Activated B cell treated with CpG ODN at 0.5 μM for 24 hours (primary cell): ENCODE data around the gene UGP2. TPM values are rescaled to one million over a fixed set of nuclear protein-coding genes. Genes with fewer than 3 reads are reported as not detected.
A peak's percentile ranks its signal among the peaks of the same experiment; 100 is the strongest.

Experiments
- ATAC-seq: fragments of 200-7000 bp; cut with Tn5 transposase; one replicate; pipeline ENCODE4 v1.10.0; 2021; ENCODE audit warnings: low read depth, mild to moderate bottlenecking, moderate library complexity
- CTCF ChIA-PET: fragments of 350-600 bp; sonication (Branson Sonifier 250); formaldehyde crosslinking; loops from one replicate; lab custom pipeline; 2021; ENCODE audit warnings: antibody characterized with exemption; lab: Charles Lee
- POLR2A ChIA-PET: fragments of 350-600 bp; sonication (Branson Sonifier 250); formaldehyde crosslinking; loops from one replicate; lab custom pipeline; 2021; ENCODE audit warnings: antibody characterized with exemption; lab: Charles Lee
- DNase-seq: peaks from one replicate; pipeline ENCODE4 v3.0.0; 2022
- H3K27ac Mint-ChIP-seq: one replicate; pipeline ENCODE4 v1.8.0; 2020; ENCODE audit warnings: mixed read lengths
- H3K27me3 Mint-ChIP-seq: one replicate; pipeline ENCODE4 v1.8.0; 2021; ENCODE audit warnings: mixed read lengths
- H3K36me3 Mint-ChIP-seq: one replicate; pipeline ENCODE4 v1.8.0; 2021; ENCODE audit warnings: low read depth, mixed read lengths
- H3K4me1 Mint-ChIP-seq: one replicate; pipeline ENCODE4 v1.8.0; 2021; ENCODE audit warnings: mixed read lengths
- H3K4me3 Mint-ChIP-seq: one replicate; pipeline ENCODE4 v1.8.0; 2020; ENCODE audit warnings: mild to moderate bottlenecking, mixed read lengths
- H3K9me3 Mint-ChIP-seq: one replicate; pipeline ENCODE4 v1.8.0; 2020; ENCODE audit warnings: mixed read lengths
- intact Hi-C: fragments of 100-400 bp; cut with micrococcal nuclease; formaldehyde crosslinking; loops from one replicate; pipeline ENCODE4 v1.15.1; 2024
- total RNA-seq: library from RNA; stranded (reverse); gene quantifications from 2 replicates; pipeline ENCODE4 v1.2.3, GENCODE V29; 2022
- TF ChIP-seq, protein P1 (sequence below): fragments of 200-600 bp; IDR thresholded peaks from one replicate; pipeline ENCODE4 v1.8.0; 2022; ENCODE audit warnings: antibody characterized with exemption, mild to moderate bottlenecking

Gene UGP2
- total RNA-seq, 1 donor from 2014 or later: 73.5 TPM

DNA sequence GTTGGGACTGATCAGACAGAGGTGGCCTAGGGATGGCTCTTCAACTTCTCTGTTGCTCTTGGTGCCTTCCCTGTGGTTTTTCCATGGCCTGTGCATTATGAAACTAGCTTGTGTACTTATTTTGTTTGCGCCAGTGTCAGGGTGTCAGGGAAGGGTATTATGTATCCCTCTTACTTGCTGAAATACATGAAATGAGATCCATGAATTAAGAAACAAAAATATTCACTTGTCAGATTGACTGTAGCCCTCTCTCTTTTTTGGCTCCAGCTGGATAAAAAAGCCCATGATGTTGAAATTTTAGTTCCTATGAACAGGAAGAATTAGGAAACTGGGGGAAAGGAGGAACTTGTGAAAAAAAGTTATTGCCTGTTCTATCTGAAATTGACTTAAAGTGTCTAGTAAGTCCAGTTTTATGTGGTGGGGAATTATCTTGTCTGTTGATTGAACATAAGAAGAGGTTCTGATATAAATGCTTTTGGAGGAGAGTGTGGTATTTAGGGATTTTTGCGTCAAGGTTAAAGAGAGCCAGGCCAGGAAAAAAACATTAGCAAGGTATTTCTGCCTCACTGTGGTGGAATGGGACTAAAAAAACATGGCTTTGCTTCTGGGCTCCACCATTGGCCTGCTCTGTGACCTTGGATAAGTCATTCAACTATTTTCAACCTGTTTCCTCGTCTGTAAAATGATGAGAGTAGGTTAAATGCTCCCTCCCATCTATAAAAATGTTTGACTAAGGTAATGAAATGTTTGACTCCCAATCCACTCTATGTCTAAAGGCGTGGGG is 12.0 kb downstream of the UGP2 start:
- Mint-ChIP-seq H3K27ac (no peak overlapping the region), H3K4me3 (no peak overlapping the region), H3K9me3 (no peaks in the 10 kb centered on the region), H3K36me3 (peaks cover 23% of the 10 kb centered on the region), H3K27me3 (no peaks in the 10 kb centered on the region), H3K4me1 (peaks cover 54% of the 10 kb centered on the region)
- POLR2A ChIA-PET: interaction anchor here (1.4 to 3.7 kb wide), 2 partner anchors 12 kb away, joined by 5 to 21 read pairs; partner anchors contain the start of gene UGP2
- no peak for ATAC-seq
- DNase-seq: no peak
- TF ChIP-seq, protein P1, sequence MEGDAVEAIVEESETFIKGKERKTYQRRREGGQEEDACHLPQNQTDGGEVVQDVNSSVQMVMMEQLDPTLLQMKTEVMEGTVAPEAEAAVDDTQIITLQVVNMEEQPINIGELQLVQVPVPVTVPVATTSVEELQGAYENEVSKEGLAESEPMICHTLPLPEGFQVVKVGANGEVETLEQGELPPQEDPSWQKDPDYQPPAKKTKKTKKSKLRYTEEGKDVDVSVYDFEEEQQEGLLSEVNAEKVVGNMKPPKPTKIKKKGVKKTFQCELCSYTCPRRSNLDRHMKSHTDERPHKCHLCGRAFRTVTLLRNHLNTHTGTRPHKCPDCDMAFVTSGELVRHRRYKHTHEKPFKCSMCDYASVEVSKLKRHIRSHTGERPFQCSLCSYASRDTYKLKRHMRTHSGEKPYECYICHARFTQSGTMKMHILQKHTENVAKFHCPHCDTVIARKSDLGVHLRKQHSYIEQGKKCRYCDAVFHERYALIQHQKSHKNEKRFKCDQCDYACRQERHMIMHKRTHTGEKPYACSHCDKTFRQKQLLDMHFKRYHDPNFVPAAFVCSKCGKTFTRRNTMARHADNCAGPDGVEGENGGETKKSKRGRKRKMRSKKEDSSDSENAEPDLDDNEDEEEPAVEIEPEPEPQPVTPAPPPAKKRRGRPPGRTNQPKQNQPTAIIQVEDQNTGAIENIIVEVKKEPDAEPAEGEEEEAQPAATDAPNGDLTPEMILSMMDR: no peak
- CTCF ChIA-PET: interaction anchor here (1.3 to 2.0 kb wide), 2 partner anchors 8 to 163 kb away, joined by 4 to 10 read pairs; no protein-coding TSS in a partner anchor
- intact Hi-C loops: no loop called here

DNA sequence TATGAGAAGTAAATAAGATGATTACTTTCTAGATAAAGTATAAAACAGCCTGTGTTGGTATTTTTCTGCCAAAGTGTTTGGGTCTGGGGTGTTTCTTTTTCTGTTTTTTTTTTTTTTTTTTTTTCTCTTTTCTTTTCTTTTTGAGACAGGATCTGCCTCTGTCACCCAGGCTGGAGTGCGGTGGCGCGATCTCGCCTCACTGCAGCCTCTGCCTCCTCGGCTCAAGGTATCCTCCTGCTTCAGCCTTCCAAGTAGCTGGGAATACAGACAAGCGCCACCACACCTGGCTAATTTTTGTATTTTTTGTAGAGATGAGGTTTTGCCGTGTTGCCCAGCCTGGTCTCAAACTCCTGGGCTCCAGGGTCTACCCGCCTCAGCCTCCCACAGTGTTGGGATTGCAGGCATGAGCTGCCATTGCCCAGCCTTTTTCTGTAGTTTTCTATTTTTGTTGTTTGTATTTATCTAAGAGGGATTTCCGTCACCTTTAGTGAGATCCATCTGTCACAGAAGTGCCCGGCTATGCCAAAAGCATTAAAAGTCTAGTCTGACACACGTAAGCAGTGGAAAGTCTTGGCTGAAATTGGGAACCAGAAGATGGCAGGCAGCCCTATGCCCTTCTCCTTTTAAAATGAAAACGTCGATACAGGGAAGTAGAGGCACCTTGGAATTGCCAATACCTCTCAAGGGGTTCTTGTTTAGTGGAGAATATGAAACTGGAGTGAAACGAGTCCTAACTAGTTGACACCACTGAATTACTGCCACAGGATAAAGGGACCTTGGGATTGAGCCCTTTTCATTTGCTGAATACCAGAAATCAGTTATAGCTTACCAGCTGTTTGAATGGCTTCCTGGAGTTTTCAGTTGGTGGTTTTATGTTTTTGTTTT is 14.0 kb downstream of the UGP2 start:
- no peaks in the 10 kb centered on the region for H3K9me3 Mint-ChIP-seq
- peak overlapping the region; percentile 30 for H3K27ac Mint-ChIP-seq
- DNase-seq (no peak), ATAC-seq (no peak)
- H3K4me3 Mint-ChIP-seq: no peak overlapping the region
- ChIA-PET CTCF (interaction anchor here (1.0 to 3.4 kb wide), 3 partner anchors 157 to 164 kb away, joined by 3 to 11 read pairs (median 4); no protein-coding TSS in a partner anchor), POLR2A (interaction anchor here (1.4 kb wide), 1 partner anchor 14 kb away, joined by 5 read pairs; the partner anchor contains the start of gene UGP2)
- peaks cover 36% of the 10 kb centered on the region for H3K36me3 Mint-ChIP-seq
- no peaks in the 10 kb centered on the region for H3K27me3 Mint-ChIP-seq
- TF ChIP-seq, protein P1: no peak
- intact Hi-C loops: no loop called here
- H3K4me1 Mint-ChIP-seq: peaks cover 47% of the 10 kb centered on the region

DNA sequence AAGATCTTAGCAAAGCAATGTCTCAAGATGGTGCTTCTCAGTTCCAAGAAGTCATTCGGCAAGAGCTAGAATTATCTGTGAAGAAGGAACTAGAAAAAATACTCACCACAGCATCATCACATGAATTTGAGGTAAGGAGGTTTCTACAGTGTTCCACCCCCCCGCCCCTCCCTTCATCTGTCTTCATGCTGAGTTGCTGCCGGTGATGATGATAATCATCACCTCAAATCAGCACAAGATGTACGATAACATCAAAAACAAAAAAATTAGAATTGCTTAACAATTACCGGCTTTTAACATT is 14.6 kb downstream of the UGP2 start:
- no peak for DNase-seq
- no peak for ATAC-seq
- Mint-ChIP-seq H3K27ac (peak overlapping the region; percentile 30), H3K9me3 (no peaks in the 10 kb centered on the region), H3K27me3 (no peaks in the 10 kb centered on the region), H3K4me1 (peaks cover 43% of the 10 kb centered on the region), H3K36me3 (peaks cover 38% of the 10 kb centered on the region), H3K4me3 (no peak overlapping the region)
- TF ChIP-seq, protein P1: no peak
- POLR2A ChIA-PET: interaction anchor here (1.6 kb wide), 1 partner anchor 16 kb away, joined by 3 read pairs; no protein-coding TSS in a partner anchor
- intact Hi-C loops: no loop called here
- CTCF ChIA-PET: interaction anchor here (1.0 to 3.4 kb wide), 2 partner anchors 157 to 165 kb away, joined by 3 to 11 read pairs; no protein-coding TSS in a partner anchor

DNA sequence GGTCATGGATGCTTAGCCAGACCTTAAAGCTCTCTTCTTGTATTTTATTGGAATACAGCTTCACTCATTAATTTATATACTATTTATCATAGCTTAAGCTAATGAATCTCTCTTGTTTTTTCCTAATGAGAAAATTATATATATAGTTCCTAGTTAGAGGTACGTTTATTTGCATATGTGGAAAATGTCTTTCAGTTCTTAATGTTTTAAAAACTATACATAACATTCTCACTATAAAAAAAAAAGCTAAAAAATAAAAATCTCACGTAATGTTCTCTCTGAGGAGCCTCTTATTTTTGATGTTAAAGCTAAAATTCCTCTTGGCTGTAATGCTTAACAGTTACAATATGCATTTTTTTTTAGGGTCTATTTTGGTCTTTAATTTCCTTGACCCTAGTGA is 16.6 kb downstream of the UGP2 start:
- no peak overlapping the region for H3K4me3 Mint-ChIP-seq
- TF ChIP-seq, protein P1: no peak
- no peak overlapping the region for H3K27ac Mint-ChIP-seq
- H3K4me1 Mint-ChIP-seq: peaks cover 27% of the 10 kb centered on the region
- H3K9me3 Mint-ChIP-seq: no peaks in the 10 kb centered on the region
- CTCF ChIA-PET: interaction anchor here (1.3 to 3.4 kb wide), 2 partner anchors 159 to 166 kb away, joined by 5 to 11 read pairs; no protein-coding TSS in a partner anchor
- DNase-seq (no peak), ATAC-seq (no peak)
- H3K27me3 Mint-ChIP-seq: no peaks in the 10 kb centered on the region
- POLR2A ChIA-PET: no interaction called here
- intact Hi-C loops: no loop called here
- H3K36me3 Mint-ChIP-seq: peaks cover 52% of the 10 kb centered on the region
